Endothelial cell of umbilical vein (primary cell): ENCODE results near the gene LCN15. TPM values are rescaled to one million over a fixed set of nuclear protein-coding genes. Genes with fewer than 3 reads are reported as not detected.
"Not testable (repeated sequence)": the region's sequence is repeated elsewhere in the genome, so short reads cannot be mapped to it uniquely, and the experiment has no call there.

Experiments
- BruUV-seq: library from RNA; stranded (reverse); fragments of 400-500 nt; replicated peaks from 2 replicates; lab custom pipeline; 2021; lab: Mats Ljungman, UMichigan
- CTCF ChIA-PET: fragments of 300-600, 350-600 bp; sonication (Branson Sonifier 250); formaldehyde crosslinking; loops from one replicate; lab custom pipeline; 2021; ENCODE audit warnings: antibody characterized with exemption, inconsistent platforms; lab: Charles Lee
- POLR2A ChIA-PET: fragments of 300-600, 350-600 bp; sonication (Branson Sonifier 250); formaldehyde crosslinking; loops from one replicate; lab custom pipeline; 2021; ENCODE audit warnings: antibody characterized with exemption, inconsistent platforms; lab: Charles Lee
- DNase-seq: peaks from one replicate; pipeline ENCODE4 v3.0.0-alpha.2; 2011; ENCODE audit warnings: low read depth, low spot score
- FAIRE-seq: peaks from 2 replicates; lab custom pipeline; 2011; peaks lifted over from hg19 to GRCh38; lab: Jason Lieb, UNC
- H2AFZ ChIP-seq: 2 replicates; pipeline ENCODE4 v1.6.0; 2012; ENCODE audit warnings: low read depth, low read length, control low read depth, inconsistent platforms
- H3K27ac ChIP-seq: 2 replicates; pipeline ENCODE4 v1.5.1; 2011; ENCODE audit warnings: low read depth, mild to moderate bottlenecking, control low read depth, low read length, moderate library complexity; ENCODE audit not compliant: insufficient read depth
- H3K27me3 ChIP-seq, 2 experiments: 2 replicates each; pipeline versions ENCODE4 v1.6.0 to v1.6.1; 2011; ENCODE audit warnings: low read length in 2 of 2, mixed read lengths in 1 of 2; ENCODE audit not compliant: control insufficient read depth in 2 of 2, insufficient read depth in 2 of 2
- H3K36me3 ChIP-seq, 2 experiments: 2 replicates in 1 of 2; 3 replicates in 1 of 2; pipeline ENCODE4 v1.5.1; 2011; ENCODE audit warnings: low read length in 2 of 2, mild to moderate bottlenecking in 1 of 2, moderate library complexity in 1 of 2; ENCODE audit not compliant: control insufficient read depth in 2 of 2, insufficient read depth in 2 of 2; ENCODE audit errors: extremely low read depth in 1 of 2
- H3K4me1 ChIP-seq: 3 replicates; pipeline ENCODE4 v1.5.1; 2011; ENCODE audit warnings: mild to moderate bottlenecking, low read length; ENCODE audit not compliant: control insufficient read depth, insufficient read depth; ENCODE audit errors: extremely low read depth
- H3K4me2 ChIP-seq: 2 replicates; pipeline ENCODE4 v1.6.1; 2011; ENCODE audit warnings: low read length, control low read depth, mixed read lengths; ENCODE audit not compliant: insufficient read depth
- H3K4me3 ChIP-seq, 3 experiments: fragments of 200-600 bp in 1 of 3; sonication (generic), shearing (Covaris generic) in 1 of 3; replicated peaks in 1 of 3; 2 replicates each; pipeline ENCODE4 v1.5.1; 2011 to 2016; ENCODE audit warnings: control low read depth in 3 of 3, low read length in 3 of 3, mild to moderate bottlenecking in 2 of 3, inconsistent platforms in 1 of 3, low read depth in 1 of 3, moderate library complexity in 1 of 3; ENCODE audit not compliant: insufficient read depth in 1 of 3
- H3K79me2 ChIP-seq: 2 replicates; pipeline ENCODE4 v1.6.0; 2012; ENCODE audit warnings: low read length, inconsistent platforms; ENCODE audit not compliant: control insufficient read depth, insufficient read depth
- H3K9ac ChIP-seq: replicated peaks from 2 replicates; pipeline ENCODE3; 2011; ENCODE audit warnings: low read length, control low read depth; ENCODE audit not compliant: insufficient read depth; ENCODE audit errors: extremely low read depth
- H3K9me1 ChIP-seq: replicated peaks from 3 replicates; pipeline ENCODE4 v1.6.0; 2011; ENCODE audit warnings: mild to moderate bottlenecking, low read length; ENCODE audit not compliant: control insufficient read depth, insufficient read depth; ENCODE audit errors: extremely low read depth
- H3K9me3 ChIP-seq: replicated peaks from 2 replicates; pipeline ENCODE4 v1.5.1; 2012; ENCODE audit warnings: low read length, inconsistent platforms; ENCODE audit not compliant: control insufficient read depth, insufficient read depth
- H4K20me1 ChIP-seq: replicated peaks from 2 replicates; pipeline ENCODE3; 2011; ENCODE audit warnings: mild to moderate bottlenecking, low read length; ENCODE audit not compliant: control insufficient read depth, insufficient read depth; ENCODE audit errors: extremely low read depth
- CTCF ChIP-seq, 2 donors: IDR thresholded peaks; 1 replicate in 1 of 2; 2 replicates in 1 of 2; pipeline ENCODE4 v1.5.1; 2011; ENCODE audit warnings: low read length in 2 of 2, mild to moderate bottlenecking in 2 of 2, moderate library complexity in 2 of 2, control low read depth in 1 of 2, inconsistent platforms in 1 of 2, low read depth in 1 of 2; ENCODE audit not compliant: insufficient read depth in 1 of 2; ENCODE audit errors: extremely low read depth in 1 of 2
- dilution Hi-C: fragments of 300-500 bp; cut with MboI; formaldehyde crosslinking; loops from one replicate; pipeline ENCODE4 v1.15.0; 2019; ENCODE audit warnings: low sequenced_read_pairs; ENCODE audit not compliant: extremely low pct_ligation_motif_present
- intact Hi-C: fragments of 100-400 bp; cut with micrococcal nuclease; formaldehyde crosslinking; loops from one replicate; pipeline ENCODE4 v1.10.0; 2022
- polyA plus RNA-seq, 4 experiments: library from polyadenylated mRNA; depleted of rRNA in 3 of 4; stranded (reverse) in 3 of 4; unstranded in 1 of 4; fragments of >200 nt; gene quantifications; 2 replicates each; pipeline versions ENCODE4 v1.2.1 to v1.2.3, GENCODE V29; 2011 to 2012; ENCODE audit warnings: missing spikeins in 1 of 4
- total RNA-seq: library from RNA; stranded (reverse); gene quantifications from 2 replicates; pipeline ENCODE4 v1.2.3, GENCODE V29; 2021

LCN15 gene
- total and polyA plus RNA-seq, 2 donors (not counting 3 experiments of a cell fraction or from before 2014, with no cell fraction given), result not detected

DNA sequence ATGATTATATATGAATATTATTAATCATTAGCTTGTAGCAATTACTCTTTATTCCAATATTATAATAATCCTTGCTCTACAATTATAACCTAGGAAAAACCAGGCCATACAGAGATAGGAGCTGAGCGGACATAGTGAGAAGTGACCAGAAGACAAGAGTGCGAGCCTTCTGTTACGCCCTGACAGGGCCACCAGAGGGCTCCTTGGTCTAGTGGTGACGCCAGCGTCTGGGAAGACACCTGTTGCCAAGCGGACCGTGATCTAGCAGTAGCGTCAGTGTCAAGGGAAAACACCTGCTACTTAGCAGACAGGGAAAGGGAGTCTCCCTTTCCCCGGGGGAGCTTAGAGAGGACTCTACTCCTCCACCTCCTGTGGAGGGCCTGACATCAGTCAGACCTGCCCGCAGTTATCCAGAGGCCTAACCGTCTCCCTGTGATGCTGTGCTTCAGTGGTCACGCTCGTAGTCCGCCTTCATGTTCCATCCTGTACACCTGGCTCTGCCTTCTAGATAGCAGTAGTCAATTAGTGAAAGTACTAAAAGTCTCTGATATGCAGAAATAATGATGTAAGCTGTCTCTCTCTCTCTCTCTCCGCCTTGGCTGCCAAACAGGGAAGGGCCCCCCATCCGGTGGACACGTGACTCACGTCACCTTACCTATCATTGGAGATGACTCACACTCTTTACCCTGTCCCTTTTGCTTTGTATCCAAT is 2.2 kb upstream of the LCN15 start:
- intact Hi-C loops, H3K27ac ChIP-seq, H3K4me1 ChIP-seq, H3K9me3 ChIP-seq, dilution Hi-C loops, H3K4me3 ChIP-seq, H2AFZ ChIP-seq, H3K36me3 ChIP-seq, H3K79me2 ChIP-seq, H3K9ac ChIP-seq, H4K20me1 ChIP-seq, DNase-seq, H3K4me2 ChIP-seq, H3K9me1 ChIP-seq, POLR2A ChIA-PET, H3K27me3 ChIP-seq, BruUV-seq: not testable (repeated sequence)
- CTCF ChIA-PET, result interaction anchor here (0.8 to 1.8 kb wide), 6 partner anchors 8 to 269 kb away, joined by 3 to 7 read pairs (median 4); no protein-coding TSS in a partner anchor
- TF ChIP-seq CTCF (IDR thresholded peaks at IDR 0.05; ENCODE audit: extremely low read depth in 1 of 2, insufficient read depth in 1 of 2, low read depth in 1 of 2, low read length in 2 of 2), result peak in 1 of 2 donors; percentile 15
- FAIRE-seq, result peak; percentile 72

GRCh38 chr9:136765745-136766409 is 1.6 kb upstream of the LCN15 start:
- intact Hi-C loops, result not testable (repeated sequence)

More at GRCh38 chr9:136765745-136766409, 1.6 kb upstream of the LCN15 start:
- H3K9me1 ChIP-seq, H3K4me3 ChIP-seq, H3K27me3 ChIP-seq, H3K4me1 ChIP-seq, H3K9me3 ChIP-seq, DNase-seq, H3K9ac ChIP-seq, H3K36me3 ChIP-seq, H3K27ac ChIP-seq, dilution Hi-C loops, BruUV-seq, FAIRE-seq, H4K20me1 ChIP-seq, H3K79me2 ChIP-seq, H3K4me2 ChIP-seq, H2AFZ ChIP-seq, POLR2A ChIA-PET: not testable (repeated sequence)
- CTCF ChIA-PET, result interaction anchor here (0.8 to 1.8 kb wide), 6 partner anchors 9 to 269 kb away, joined by 3 to 7 read pairs (median 4); no protein-coding TSS in a partner anchor
